Measurements from ENCODE around the gene SKIC3. TPM values are rescaled to one million over a fixed set of nuclear protein-coding genes. Genes with fewer than 3 reads are reported as not detected.

The SKIC3 gene
- total and polyA plus RNA-seq, 2 of the 13 experiments (the other 11 are each of a cell fraction or from before 2014, with no cell fraction given), result 36.9 to 61.5 TPM

DNA sequence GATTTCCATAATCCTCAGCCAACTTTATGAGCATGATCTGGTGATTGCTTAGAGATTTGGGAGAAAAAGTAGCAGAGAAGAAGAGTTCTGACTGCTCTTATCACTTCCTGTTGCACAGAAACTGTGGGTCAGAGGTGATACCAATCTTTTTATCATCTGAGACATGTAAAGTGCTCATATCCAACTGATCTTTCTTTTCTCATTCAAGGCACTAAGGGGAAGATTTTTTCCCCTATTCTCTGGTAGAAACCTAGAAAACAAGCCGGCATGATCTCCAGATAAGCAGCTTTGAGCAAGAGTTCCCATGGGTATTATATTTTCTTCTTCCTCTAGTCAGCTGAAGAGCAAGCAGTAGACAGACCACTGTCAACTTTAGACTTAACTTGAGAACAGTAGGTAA is 36.1 kb upstream of the SKIC3 start (continued):
- TF ChIP-seq, protein P1, sequence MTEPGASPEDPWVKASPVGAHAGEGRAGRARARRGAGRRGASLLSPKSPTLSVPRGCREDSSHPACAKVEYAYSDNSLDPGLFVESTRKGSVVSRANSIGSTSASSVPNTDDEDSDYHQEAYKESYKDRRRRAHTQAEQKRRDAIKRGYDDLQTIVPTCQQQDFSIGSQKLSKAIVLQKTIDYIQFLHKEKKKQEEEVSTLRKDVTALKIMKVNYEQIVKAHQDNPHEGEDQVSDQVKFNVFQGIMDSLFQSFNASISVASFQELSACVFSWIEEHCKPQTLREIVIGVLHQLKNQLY (CRISPR knock-in tag; IDR thresholded peaks at IDR 0.05), result no peak
- TF ChIP-seq FOXA1 (IDR thresholded peaks at IDR 0.05), result no peak
- no peak for TF ChIP-seq FOXA1 (CRISPR knock-in tag; IDR thresholded peaks at IDR 0.05)
- no peak for TF ChIP-seq KLF11 (CRISPR knock-in tag; IDR thresholded peaks at IDR 0.05)
- TF ChIP-seq, protein P2, sequence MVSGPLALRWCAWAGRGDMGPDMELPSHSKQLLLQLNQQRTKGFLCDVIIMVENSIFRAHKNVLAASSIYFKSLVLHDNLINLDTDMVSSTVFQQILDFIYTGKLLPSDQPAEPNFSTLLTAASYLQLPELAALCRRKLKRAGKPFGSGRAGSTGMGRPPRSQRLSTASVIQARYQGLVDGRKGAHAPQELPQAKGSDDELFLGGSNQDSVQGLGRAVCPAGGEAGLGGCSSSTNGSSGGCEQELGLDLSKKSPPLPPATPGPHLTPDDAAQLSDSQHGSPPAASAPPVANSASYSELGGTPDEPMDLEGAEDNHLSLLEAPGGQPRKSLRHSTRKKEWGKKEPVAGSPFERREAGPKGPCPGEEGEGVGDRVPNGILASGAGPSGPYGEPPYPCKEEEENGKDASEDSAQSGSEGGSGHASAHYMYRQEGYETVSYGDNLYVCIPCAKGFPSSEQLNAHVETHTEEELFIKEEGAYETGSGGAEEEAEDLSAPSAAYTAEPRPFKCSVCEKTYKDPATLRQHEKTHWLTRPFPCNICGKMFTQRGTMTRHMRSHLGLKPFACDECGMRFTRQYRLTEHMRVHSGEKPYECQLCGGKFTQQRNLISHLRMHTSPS (CRISPR knock-in tag; IDR thresholded peaks at IDR 0.05; ENCODE audit: low read depth), result no peak
- TF ChIP-seq ZNF562 (CRISPR knock-in tag; IDR thresholded peaks at IDR 0.05; ENCODE audit: borderline replicate concordance), result no peak

DNA sequence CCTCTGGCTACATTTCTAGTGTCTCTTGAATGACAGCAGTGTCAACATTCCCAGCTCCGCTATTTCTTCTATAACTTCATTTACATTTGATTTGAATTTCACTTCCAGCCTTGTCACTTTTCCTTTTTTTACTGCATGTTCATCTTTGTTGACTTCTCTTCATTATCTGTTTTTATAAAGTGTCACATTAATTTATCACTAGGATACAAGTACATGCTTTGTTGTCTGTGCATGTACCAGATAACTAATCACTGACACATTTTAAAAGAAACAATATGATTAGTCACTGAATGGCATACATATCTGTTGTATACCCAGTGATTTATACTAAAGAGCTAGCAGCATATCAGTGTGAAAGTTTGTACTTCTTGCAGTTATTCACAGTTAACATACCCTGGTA is 29.2 kb upstream of the SKIC3 start:
- H3K9ac ChIP-seq (ENCODE audit: insufficient read depth, low read depth, low read length), result no peak overlapping the region
- H3K9me3 ChIP-seq (ENCODE audit: low read length), result no peaks in the 10 kb centered on the region
- intact Hi-C loops (cut with micrococcal nuclease; ENCODE audit: unreplicated experiment) (no loop called here), in situ Hi-C loops (cut with HindIII; ENCODE audit: extremely low pct_ligation_motif_present, low pct_unique_long_range_greater_than_20kb) (no loop called here)
- no peaks in the 10 kb centered on the region; a peak in 1 of 5 replicates for H3K27me3 ChIP-seq (ENCODE audit: control insufficient read depth in 1 of 2, insufficient read depth in 2 of 2, low read length in 2 of 2)
- H2AFZ ChIP-seq (ENCODE audit: low read length), result no peak overlapping the region
- no peaks in the 10 kb centered on the region for H3K4me1 ChIP-seq (ENCODE audit: insufficient read depth, low read length)
- H3K79me2 ChIP-seq (ENCODE audit: insufficient read depth, low read length), result no peaks in the 10 kb centered on the region
- no peaks in the 10 kb centered on the region for H4K20me1 ChIP-seq (ENCODE audit: insufficient read depth, low read length)
- POLR2A ChIA-PET, result no interaction called here
- CTCF ChIA-PET (ENCODE audit: low intra/inter-chr PET ratio, low total read pairs), result no interaction called here
- 96% methylated on average over 1 of the region's 1 CpG for WGBS (ENCODE audit: low lambda C conversion rate)
- ATAC-seq (no peak), DNase-seq (ENCODE audit: low spot score) (no peak), FAIRE-seq (no peak)
- no TSS peak for BruUV-seq (replicated peaks)
- H3K4me3 ChIP-seq (replicated peaks in 1 of 3; ENCODE audit: insufficient read depth in 1 of 3, low read depth in 2 of 3, low read length in 3 of 3), result no peak overlapping the region
- no peak overlapping the region for H3K27ac ChIP-seq (ENCODE audit: extremely low read length, insufficient read depth, low read length)
- H3K4me2 ChIP-seq (ENCODE audit: low read depth, low read length), result no peak overlapping the region
- H3K36me3 ChIP-seq (replicated peaks in 1 of 2; ENCODE audit: control insufficient read depth in 1 of 2, insufficient read depth in 2 of 2, low read length in 2 of 2), result 0 out of 5 replicates have a peak, but pooled peaks cover 0 to 4% of the 10 kb centered on the region in 2 experiments
- no peak for TF ChIP-seq PAWR (CRISPR knock-in tag; IDR thresholded peaks at IDR 0.05; ENCODE audit: borderline replicate concordance)
- no peak for TF ChIP-seq ZNF34 (CRISPR knock-in tag; IDR thresholded peaks at IDR 0.05; ENCODE audit: borderline replicate concordance)
- TF ChIP-seq, protein P3, sequence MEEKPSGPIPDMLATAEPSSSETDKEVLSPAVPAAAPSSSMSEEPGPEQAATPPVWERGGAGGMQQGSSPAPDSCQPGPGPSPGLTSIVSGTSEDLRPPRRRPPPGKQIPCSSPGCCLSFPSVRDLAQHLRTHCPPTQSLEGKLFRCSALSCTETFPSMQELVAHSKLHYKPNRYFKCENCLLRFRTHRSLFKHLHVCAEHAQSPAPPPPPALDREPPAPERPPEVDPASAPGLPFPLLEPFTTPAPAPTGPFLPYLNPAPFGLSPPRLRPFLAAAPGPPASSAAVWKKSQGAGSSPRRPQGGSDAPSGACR (CRISPR knock-in tag; IDR thresholded peaks at IDR 0.05), result no peak
- TF ChIP-seq, protein P4, sequence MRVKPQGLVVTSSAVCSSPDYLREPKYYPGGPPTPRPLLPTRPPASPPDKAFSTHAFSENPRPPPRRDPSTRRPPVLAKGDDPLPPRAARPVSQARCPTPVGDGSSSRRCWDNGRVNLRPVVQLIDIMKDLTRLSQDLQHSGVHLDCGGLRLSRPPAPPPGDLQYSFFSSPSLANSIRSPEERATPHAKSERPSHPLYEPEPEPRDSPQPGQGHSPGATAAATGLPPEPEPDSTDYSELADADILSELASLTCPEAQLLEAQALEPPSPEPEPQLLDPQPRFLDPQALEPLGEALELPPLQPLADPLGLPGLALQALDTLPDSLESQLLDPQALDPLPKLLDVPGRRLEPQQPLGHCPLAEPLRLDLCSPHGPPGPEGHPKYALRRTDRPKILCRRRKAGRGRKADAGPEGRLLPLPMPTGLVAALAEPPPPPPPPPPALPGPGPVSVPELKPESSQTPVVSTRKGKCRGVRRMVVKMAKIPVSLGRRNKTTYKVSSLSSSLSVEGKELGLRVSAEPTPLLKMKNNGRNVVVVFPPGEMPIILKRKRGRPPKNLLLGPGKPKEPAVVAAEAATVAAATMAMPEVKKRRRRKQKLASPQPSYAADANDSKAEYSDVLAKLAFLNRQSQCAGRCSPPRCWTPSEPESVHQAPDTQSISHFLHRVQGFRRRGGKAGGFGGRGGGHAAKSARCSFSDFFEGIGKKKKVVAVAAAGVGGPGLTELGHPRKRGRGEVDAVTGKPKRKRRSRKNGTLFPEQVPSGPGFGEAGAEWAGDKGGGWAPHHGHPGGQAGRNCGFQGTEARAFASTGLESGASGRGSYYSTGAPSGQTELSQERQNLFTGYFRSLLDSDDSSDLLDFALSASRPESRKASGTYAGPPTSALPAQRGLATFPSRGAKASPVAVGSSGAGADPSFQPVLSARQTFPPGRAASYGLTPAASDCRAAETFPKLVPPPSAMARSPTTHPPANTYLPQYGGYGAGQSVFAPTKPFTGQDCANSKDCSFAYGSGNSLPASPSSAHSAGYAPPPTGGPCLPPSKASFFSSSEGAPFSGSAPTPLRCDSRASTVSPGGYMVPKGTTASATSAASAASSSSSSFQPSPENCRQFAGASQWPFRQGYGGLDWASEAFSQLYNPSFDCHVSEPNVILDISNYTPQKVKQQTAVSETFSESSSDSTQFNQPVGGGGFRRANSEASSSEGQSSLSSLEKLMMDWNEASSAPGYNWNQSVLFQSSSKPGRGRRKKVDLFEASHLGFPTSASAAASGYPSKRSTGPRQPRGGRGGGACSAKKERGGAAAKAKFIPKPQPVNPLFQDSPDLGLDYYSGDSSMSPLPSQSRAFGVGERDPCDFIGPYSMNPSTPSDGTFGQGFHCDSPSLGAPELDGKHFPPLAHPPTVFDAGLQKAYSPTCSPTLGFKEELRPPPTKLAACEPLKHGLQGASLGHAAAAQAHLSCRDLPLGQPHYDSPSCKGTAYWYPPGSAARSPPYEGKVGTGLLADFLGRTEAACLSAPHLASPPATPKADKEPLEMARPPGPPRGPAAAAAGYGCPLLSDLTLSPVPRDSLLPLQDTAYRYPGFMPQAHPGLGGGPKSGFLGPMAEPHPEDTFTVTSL (CRISPR knock-in tag; IDR thresholded peaks at IDR 0.05; ENCODE audit: borderline replicate concordance), result no peak
- TF ChIP-seq GABPA (IDR thresholded peaks at IDR 0.05; ENCODE audit: low read depth, low read length), result no peak
- TF ChIP-seq GABPA (CRISPR knock-in tag; IDR thresholded peaks at IDR 0.05; ENCODE audit: low read depth), result no peak
- TF ChIP-seq, protein P5, sequence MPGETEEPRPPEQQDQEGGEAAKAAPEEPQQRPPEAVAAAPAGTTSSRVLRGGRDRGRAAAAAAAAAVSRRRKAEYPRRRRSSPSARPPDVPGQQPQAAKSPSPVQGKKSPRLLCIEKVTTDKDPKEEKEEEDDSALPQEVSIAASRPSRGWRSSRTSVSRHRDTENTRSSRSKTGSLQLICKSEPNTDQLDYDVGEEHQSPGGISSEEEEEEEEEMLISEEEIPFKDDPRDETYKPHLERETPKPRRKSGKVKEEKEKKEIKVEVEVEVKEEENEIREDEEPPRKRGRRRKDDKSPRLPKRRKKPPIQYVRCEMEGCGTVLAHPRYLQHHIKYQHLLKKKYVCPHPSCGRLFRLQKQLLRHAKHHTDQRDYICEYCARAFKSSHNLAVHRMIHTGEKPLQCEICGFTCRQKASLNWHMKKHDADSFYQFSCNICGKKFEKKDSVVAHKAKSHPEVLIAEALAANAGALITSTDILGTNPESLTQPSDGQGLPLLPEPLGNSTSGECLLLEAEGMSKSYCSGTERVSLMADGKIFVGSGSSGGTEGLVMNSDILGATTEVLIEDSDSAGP (CRISPR knock-in tag; IDR thresholded peaks at IDR 0.05; ENCODE audit: borderline replicate concordance), result no peak
- TF ChIP-seq, protein P6, sequence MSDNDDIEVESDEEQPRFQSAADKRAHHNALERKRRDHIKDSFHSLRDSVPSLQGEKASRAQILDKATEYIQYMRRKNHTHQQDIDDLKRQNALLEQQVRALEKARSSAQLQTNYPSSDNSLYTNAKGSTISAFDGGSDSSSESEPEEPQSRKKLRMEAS (IDR thresholded peaks at IDR 0.05), result no peak
